Measurements from ENCODE around the gene SALL4.

DNA sequence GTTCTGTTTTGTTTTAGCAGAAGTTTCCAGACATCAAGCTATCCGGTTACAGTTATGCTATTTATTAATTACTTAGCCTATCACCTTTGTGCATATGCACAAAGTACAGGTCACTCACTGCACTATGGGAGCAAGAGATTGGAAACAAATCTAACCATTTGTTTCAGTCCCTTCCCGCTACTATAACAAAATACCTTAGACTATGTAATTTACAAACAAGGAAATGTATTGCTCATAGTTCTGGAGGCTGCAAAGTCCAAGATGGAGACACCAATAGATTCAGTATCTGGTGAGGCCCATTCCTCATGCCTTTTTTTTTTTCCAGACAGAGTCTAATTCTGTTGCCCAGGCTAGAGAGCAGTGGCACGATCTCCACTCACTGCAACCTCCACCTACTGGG, 69.3 kb downstream of the SALL4 start:
- TF ChIP-seq, protein P1, sequence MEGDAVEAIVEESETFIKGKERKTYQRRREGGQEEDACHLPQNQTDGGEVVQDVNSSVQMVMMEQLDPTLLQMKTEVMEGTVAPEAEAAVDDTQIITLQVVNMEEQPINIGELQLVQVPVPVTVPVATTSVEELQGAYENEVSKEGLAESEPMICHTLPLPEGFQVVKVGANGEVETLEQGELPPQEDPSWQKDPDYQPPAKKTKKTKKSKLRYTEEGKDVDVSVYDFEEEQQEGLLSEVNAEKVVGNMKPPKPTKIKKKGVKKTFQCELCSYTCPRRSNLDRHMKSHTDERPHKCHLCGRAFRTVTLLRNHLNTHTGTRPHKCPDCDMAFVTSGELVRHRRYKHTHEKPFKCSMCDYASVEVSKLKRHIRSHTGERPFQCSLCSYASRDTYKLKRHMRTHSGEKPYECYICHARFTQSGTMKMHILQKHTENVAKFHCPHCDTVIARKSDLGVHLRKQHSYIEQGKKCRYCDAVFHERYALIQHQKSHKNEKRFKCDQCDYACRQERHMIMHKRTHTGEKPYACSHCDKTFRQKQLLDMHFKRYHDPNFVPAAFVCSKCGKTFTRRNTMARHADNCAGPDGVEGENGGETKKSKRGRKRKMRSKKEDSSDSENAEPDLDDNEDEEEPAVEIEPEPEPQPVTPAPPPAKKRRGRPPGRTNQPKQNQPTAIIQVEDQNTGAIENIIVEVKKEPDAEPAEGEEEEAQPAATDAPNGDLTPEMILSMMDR (IDR thresholded peaks at IDR 0.05), result no peak
- no peak for TF ChIP-seq POLR2A (IDR thresholded peaks at IDR 0.05)

Measured in right lobe of liver (tissue), 4 donors.